HEK293 (cell line): ENCODE measurements around the gene SPON1.

ENCODE experiments used
- BCL11B ChIP-seq: fragments of 450-650 bp; formaldehyde crosslinking; IDR thresholded peaks from 2 replicates; pipeline ENCODE4 v1.5.1; 2016; ENCODE audit warnings: low read depth, missing biosample characterization, missing genetic modification characterization
- GFI1B ChIP-seq: fragments of 450-650 bp; formaldehyde crosslinking; IDR thresholded peaks from 2 replicates; pipeline ENCODE4 v1.5.1; 2016; ENCODE audit warnings: missing biosample characterization, missing genetic modification characterization
- GLI2 ChIP-seq: fragments of 450-650 bp; formaldehyde crosslinking; IDR thresholded peaks from 2 replicates; pipeline ENCODE4; 2017; ENCODE audit warnings: missing biosample characterization, missing genetic modification characterization, low read depth, borderline replicate concordance
- HOXC10 ChIP-seq: sonication (generic); formaldehyde crosslinking; IDR thresholded peaks from 2 replicates; pipeline ENCODE4 v1.8.1; 2023; ENCODE audit warnings: mild to moderate bottlenecking, missing genetic modification reagents
- OSR2 ChIP-seq: fragments of 450-650 bp; formaldehyde crosslinking; IDR thresholded peaks from 2 replicates; pipeline ENCODE4 v1.5.1; 2016; ENCODE audit warnings: missing biosample characterization, missing genetic modification characterization
- PRDM2 ChIP-seq: fragments of 450-650 bp; formaldehyde crosslinking; IDR thresholded peaks from 2 replicates; pipeline ENCODE4 v1.5.1; 2016; ENCODE audit warnings: missing biosample characterization, missing genetic modification characterization, borderline replicate concordance
- PRDM4 ChIP-seq: fragments of 450-650 bp; formaldehyde crosslinking; IDR thresholded peaks from 2 replicates; pipeline ENCODE4 v1.5.1; 2017; ENCODE audit warnings: missing biosample characterization, missing genetic modification characterization
- REPIN1 ChIP-seq: fragments of 450-650 bp; formaldehyde crosslinking; IDR thresholded peaks from 2 replicates; pipeline ENCODE4 v1.5.1; 2017; ENCODE audit warnings: missing biosample characterization, missing genetic modification characterization, low read depth
- SALL2 ChIP-seq: fragments of 450-650 bp; formaldehyde crosslinking; IDR thresholded peaks from 2 replicates; pipeline ENCODE4 v1.5.0; 2017; ENCODE audit warnings: missing biosample characterization, mild to moderate bottlenecking, missing genetic modification characterization, borderline replicate concordance
- ZBTB26 ChIP-seq: fragments of 450-650 bp; formaldehyde crosslinking; optimal IDR thresholded peaks from 2 replicates; pipeline ENCODE3; 2016; ENCODE audit warnings: missing biosample characterization, mild to moderate bottlenecking, missing genetic modification characterization
- ZBTB44 ChIP-seq: fragments of 450-650 bp; IDR thresholded peaks from 2 replicates; pipeline ENCODE4 v1.5.1; 2018; ENCODE audit warnings: missing biosample characterization, mild to moderate bottlenecking, missing genetic modification characterization
- ZBTB6 ChIP-seq: fragments of 450-650 bp; formaldehyde crosslinking; IDR thresholded peaks from 2 replicates; pipeline ENCODE4 v1.5.1; 2017; ENCODE audit warnings: missing biosample characterization, missing genetic modification characterization
- ZFP37 ChIP-seq: fragments of 450-650 bp; formaldehyde crosslinking; IDR thresholded peaks from 2 replicates; pipeline ENCODE4 v1.5.1; 2016; ENCODE audit warnings: missing biosample characterization, missing genetic modification characterization
- ZNF280D ChIP-seq: fragments of 450-650 bp; formaldehyde crosslinking; IDR thresholded peaks from 2 replicates; pipeline ENCODE4 v1.5.1; 2016; ENCODE audit warnings: missing biosample characterization, missing genetic modification characterization
- ZNF302 ChIP-seq: fragments of 450-650 bp; formaldehyde crosslinking; IDR thresholded peaks from 2 replicates; pipeline ENCODE4 v1.5.1; 2016; ENCODE audit warnings: missing biosample characterization, missing genetic modification characterization, low read depth
- ZNF366 ChIP-seq: fragments of 450-650 bp; formaldehyde crosslinking; conservative IDR thresholded peaks from 2 replicates; pipeline ENCODE4 v1.5.1; 2016; ENCODE audit warnings: missing biosample characterization, missing genetic modification characterization
- ZNF37A ChIP-seq: fragments of 450-650 bp; IDR thresholded peaks from 2 replicates; pipeline ENCODE4 v1.5.1; 2018; ENCODE audit warnings: missing biosample characterization, missing genetic modification characterization
- ZNF529 ChIP-seq: fragments of 450-650 bp; formaldehyde crosslinking; IDR thresholded peaks from 2 replicates; pipeline ENCODE4 v1.5.1; 2017; ENCODE audit warnings: missing genetic modification characterization, missing biosample characterization; ENCODE audit not compliant: insufficient replicate concordance
- ZNF623 ChIP-seq: fragments of 450-650 bp; formaldehyde crosslinking; IDR thresholded peaks from 2 replicates; pipeline ENCODE4 v1.5.1; 2016; ENCODE audit warnings: missing biosample characterization, missing genetic modification characterization
- ZNF624 ChIP-seq: fragments of 450-650 bp; formaldehyde crosslinking; IDR thresholded peaks from 2 replicates; pipeline ENCODE4 v1.5.1; 2017; ENCODE audit warnings: missing biosample characterization, missing genetic modification characterization
- ZNF843 ChIP-seq: fragments of 450-650 bp; formaldehyde crosslinking; IDR thresholded peaks from 2 replicates; pipeline ENCODE4 v1.5.1; 2016; ENCODE audit warnings: missing biosample characterization, missing genetic modification characterization
- ZSCAN16 ChIP-seq: fragments of 450-650 bp; formaldehyde crosslinking; IDR thresholded peaks from 2 replicates; pipeline ENCODE4 v1.5.1; 2016; ENCODE audit warnings: missing biosample characterization, missing genetic modification characterization
- ZSCAN23 ChIP-seq: fragments of 450-650 bp; formaldehyde crosslinking; IDR thresholded peaks from 2 replicates; pipeline ENCODE4 v1.5.1; 2016; ENCODE audit warnings: missing biosample characterization, missing genetic modification characterization

SPON1 gene

GRCh38 chr11:13928566-13929251 is 33.8 kb upstream of the SPON1 start (continued):
- TF ChIP-seq ZNF302 (tag by site-specific recombination) (no peak), ZSCAN16 (no peak), HOXC10 (CRISPR knock-in tag) (no peak), ZNF843 (tag by site-specific recombination) (peak; percentile 94), ZBTB44 (tag by site-specific recombination) (0 out of 2 replicates have a peak, but pooled peaks have one; percentile 9), GFI1B (tag by site-specific recombination) (no peak), ZNF280D (tag by site-specific recombination) (no peak), ZNF37A (tag by site-specific recombination) (no peak), ZNF529 (tag by site-specific recombination) (no peak), REPIN1 (tag by site-specific recombination) (no peak), GLI2 (tag by site-specific recombination) (peak; percentile 74), ZSCAN23 (no peak), ZNF624 (tag by site-specific recombination) (no peak), OSR2 (tag by site-specific recombination) (peak; percentile 90), PRDM2 (tag by site-specific recombination) (no peak), ZBTB6 (tag by site-specific recombination) (no peak), ZFP37 (tag by site-specific recombination) (no peak), ZNF623 (tag by site-specific recombination) (no peak), ZNF366 (tag by site-specific recombination) (0 out of 2 replicates have a peak, but pooled peaks have one; percentile 36), BCL11B (tag by site-specific recombination) (no peak), ZBTB26 (tag by site-specific recombination) (no peak), PRDM4 (tag by site-specific recombination) (peak; percentile 28; the same call in 1 of the 2 replicates), SALL2 (tag by site-specific recombination) (no peak)
